Thoracic aorta (tissue), 2 donors: ENCODE results near the gene HSD17B14. TPM values are rescaled to one million over a fixed set of nuclear protein-coding genes. Genes with fewer than 3 reads are reported as not detected.
"Not testable (repeated sequence)": the region's sequence is repeated elsewhere in the genome, so short reads cannot be mapped to it uniquely, and the experiment has no call there.

Experiments used
- ATAC-seq: fragments of 150-250 bp; one replicate; pipeline ENCODE4 v1.8.0; 2017; ENCODE audit warnings: low read depth; ENCODE audit not compliant: insufficient number of reproducible peaks, low FRiP score
- DNase-seq: peaks from one replicate; pipeline ENCODE4 v3.0.0-alpha.2; 2020; ENCODE audit warnings: low spot score
- H3K27ac ChIP-seq, 2 donors: fragments of 200-600 bp; sonication (generic); 1 replicate in 1 of 2; 2 replicates in 1 of 2; pipeline ENCODE4 v1.5.1; 2016; ENCODE audit warnings: mild to moderate bottlenecking in 2 of 2, moderate library complexity in 2 of 2
- H3K27me3 ChIP-seq: fragments of 200-600 bp; sonication (generic); replicated peaks from 2 replicates; pipeline ENCODE4 v1.6.0; 2016; ENCODE audit warnings: mild to moderate bottlenecking; ENCODE audit not compliant: insufficient read depth
- H3K36me3 ChIP-seq: fragments of 200-600 bp; sonication (generic); one replicate; pipeline ENCODE4 v1.5.1; 2016
- H3K4me1 ChIP-seq, 2 donors: fragments of 200-600 bp; sonication (generic); 1 replicate in 1 of 2; 2 replicates in 1 of 2; pipeline versions ENCODE4 v1.5.1 to v1.6.0; 2016; ENCODE audit warnings: low read depth in 2 of 2, mild to moderate bottlenecking in 1 of 2; ENCODE audit not compliant: control insufficient read depth in 1 of 2
- H3K4me3 ChIP-seq: fragments of 200-600 bp; sonication (generic); 2 replicates; pipeline ENCODE4 v1.5.1; 2016; ENCODE audit warnings: mild to moderate bottlenecking
- H3K9me3 ChIP-seq: fragments of 200-600 bp; sonication (generic); 2 replicates; pipeline ENCODE4 v1.5.1; 2016
- total RNA-seq, 2 donors: library from RNA; depleted of rRNA; stranded (reverse); fragments of >200 nt; gene quantifications; one replicate each; pipeline versions ENCODE4 v1.1.0 to v1.2.3, GENCODE V29; 2016
- TF ChIP-seq, protein P1 (sequence below): fragments of 200-600 bp; sonication (generic); IDR thresholded peaks from one replicate; pipeline ENCODE4 v1.5.1; 2019; ENCODE audit warnings: antibody characterized with exemption

The HSD17B14 gene
- total RNA-seq, result 10 to 100 TPM; 10.2 to 16.8 TPM

GRCh38 chr19:48836089-48837017, at the start of gene HSD17B14:
Gene HSD17B14, minus strand, starts transcription at chr19:48836491. Its CDS starts 80 bp downstream, at chr19:48836411.
- H3K4me1 ChIP-seq, result peaks cover 8 to 12% of the 10 kb centered on the region in 2 donors
- ATAC-seq (peak; percentile 12), DNase-seq (no peak)
- peak within 1 kb of the TSS; percentile 84 for H3K4me3 ChIP-seq
- no peaks in the 10 kb centered on the region for H3K27me3 ChIP-seq
- H3K9me3 ChIP-seq, result no peaks in the 10 kb centered on the region
- H3K36me3 ChIP-seq, result peaks cover 2% of the 10 kb centered on the region
- TF ChIP-seq, protein P1, sequence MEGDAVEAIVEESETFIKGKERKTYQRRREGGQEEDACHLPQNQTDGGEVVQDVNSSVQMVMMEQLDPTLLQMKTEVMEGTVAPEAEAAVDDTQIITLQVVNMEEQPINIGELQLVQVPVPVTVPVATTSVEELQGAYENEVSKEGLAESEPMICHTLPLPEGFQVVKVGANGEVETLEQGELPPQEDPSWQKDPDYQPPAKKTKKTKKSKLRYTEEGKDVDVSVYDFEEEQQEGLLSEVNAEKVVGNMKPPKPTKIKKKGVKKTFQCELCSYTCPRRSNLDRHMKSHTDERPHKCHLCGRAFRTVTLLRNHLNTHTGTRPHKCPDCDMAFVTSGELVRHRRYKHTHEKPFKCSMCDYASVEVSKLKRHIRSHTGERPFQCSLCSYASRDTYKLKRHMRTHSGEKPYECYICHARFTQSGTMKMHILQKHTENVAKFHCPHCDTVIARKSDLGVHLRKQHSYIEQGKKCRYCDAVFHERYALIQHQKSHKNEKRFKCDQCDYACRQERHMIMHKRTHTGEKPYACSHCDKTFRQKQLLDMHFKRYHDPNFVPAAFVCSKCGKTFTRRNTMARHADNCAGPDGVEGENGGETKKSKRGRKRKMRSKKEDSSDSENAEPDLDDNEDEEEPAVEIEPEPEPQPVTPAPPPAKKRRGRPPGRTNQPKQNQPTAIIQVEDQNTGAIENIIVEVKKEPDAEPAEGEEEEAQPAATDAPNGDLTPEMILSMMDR, result peak; percentile 24
- peak within 1 kb of the TSS; percentile 78 to 88 for H3K27ac ChIP-seq

DNA sequence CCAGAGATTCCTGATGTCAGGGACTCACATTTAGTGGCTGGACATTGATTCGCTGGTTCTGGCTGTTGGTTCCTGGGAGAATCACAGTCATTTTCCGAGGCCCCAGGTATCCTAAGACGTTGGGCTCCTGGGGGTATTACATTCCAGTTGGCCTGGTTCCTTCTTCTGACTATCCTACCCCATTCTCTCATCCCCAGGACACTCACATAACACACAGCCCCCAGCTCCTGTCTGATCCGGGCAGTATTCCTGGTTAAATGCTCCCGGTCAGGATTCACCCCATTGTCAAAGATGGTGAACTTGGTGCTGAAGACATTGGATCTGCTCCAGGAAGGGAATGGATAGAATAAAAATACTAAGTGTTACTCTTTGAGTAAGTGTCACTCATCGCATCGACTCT, 47.4 kb upstream of the HSD17B14 start:
- no peak for DNase-seq

GRCh38 chr19:48881741-48882657, 45.7 kb upstream of the HSD17B14 start:
- DNase-seq, result no peak
- Histone ChIP-seq H3K9me3 (no peaks in the 10 kb centered on the region), H3K27ac (peak overlapping the region in 1 of 2 donors; percentile 12)

More for the DNA sequence above, 47.4 kb upstream of the HSD17B14 start:
- Histone ChIP-seq H3K9me3 (no peaks in the 10 kb centered on the region), H3K4me3 (no peak overlapping the region), H3K4me1 (peaks cover 10 to 12% of the 10 kb centered on the region in 2 donors), H3K27me3 (no peaks in the 10 kb centered on the region), H3K36me3 (no peaks in the 10 kb centered on the region), H3K27ac (no peak overlapping the region)
- ATAC-seq, result no peak
- TF ChIP-seq, protein P1, result no peak

GRCh38 chr19:48879696-48880095, 43.4 kb upstream of the HSD17B14 start:
- not testable (repeated sequence) for ATAC-seq
- peak overlapping the region; percentile 69 to 80 for H3K27ac ChIP-seq

More at GRCh38 chr19:48881741-48882657, 45.7 kb upstream of the HSD17B14 start:
- Histone ChIP-seq H3K36me3 (peaks cover 11% of the 10 kb centered on the region), H3K27me3 (no peaks in the 10 kb centered on the region), H3K4me1 (peaks cover 18 to 29% of the 10 kb centered on the region in 2 donors), H3K4me3 (no peak overlapping the region)
- peak; percentile 18 for ATAC-seq
- TF ChIP-seq, protein P1, result no peak

DNA sequence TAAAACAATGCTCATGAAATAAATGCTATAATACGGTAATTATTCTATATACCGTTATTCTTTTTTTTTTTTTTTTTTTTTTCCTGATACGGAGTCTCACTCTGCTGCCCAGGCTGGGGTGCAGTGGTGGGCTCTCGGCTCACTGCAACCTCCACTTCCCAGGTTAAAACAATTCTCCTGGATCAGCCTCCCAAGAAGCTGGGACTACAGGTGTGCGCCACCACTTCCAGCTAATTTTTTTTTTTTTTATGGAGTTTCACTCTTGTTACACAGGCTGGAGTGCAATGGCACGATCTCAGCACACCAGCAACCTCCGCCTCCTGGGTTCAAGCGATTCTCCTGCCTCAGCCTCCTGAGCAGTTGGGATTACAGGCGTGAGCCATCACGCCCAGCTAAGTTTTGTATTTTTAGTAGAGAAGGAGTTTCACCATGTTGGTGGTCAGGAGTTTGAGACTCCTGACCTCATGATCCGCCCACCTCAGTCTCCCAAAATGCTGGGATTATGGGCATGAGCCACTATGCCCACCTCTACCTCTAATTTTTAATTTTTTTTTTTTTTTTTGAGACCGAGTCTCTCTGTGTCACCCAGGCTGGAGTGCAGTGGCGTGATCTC, 42.8 kb upstream of the HSD17B14 start:
- peaks cover 34% of the 10 kb centered on the region for H3K36me3 ChIP-seq
- ATAC-seq, result no peak
- peaks cover 29 to 44% of the 10 kb centered on the region in 2 donors for H3K4me1 ChIP-seq

More at GRCh38 chr19:48879696-48880095, 43.4 kb upstream of the HSD17B14 start:
- Histone ChIP-seq H3K4me1 (peaks cover 29 to 44% of the 10 kb centered on the region in 2 donors), H3K36me3 (peaks cover 30% of the 10 kb centered on the region)
- H3K4me3 ChIP-seq, H3K9me3 ChIP-seq, H3K27me3 ChIP-seq, DNase-seq: not testable (repeated sequence)

More for the DNA sequence above, 42.8 kb upstream of the HSD17B14 start:
- TF ChIP-seq, protein P1, result no peak
- no peak for DNase-seq
- Histone ChIP-seq H3K9me3 (no peaks in the 10 kb centered on the region), H3K27ac (peak overlapping the region; percentile 69 to 80), H3K27me3 (no peaks in the 10 kb centered on the region), H3K4me3 (peak overlapping the region; percentile 25)
